Skeletal muscle tissue (tissue), 4 donors: ENCODE data around the gene SLC27A2. TPM values are rescaled to one million over a fixed set of nuclear protein-coding genes. Genes with fewer than 3 reads are reported as not detected.
A peak's percentile ranks its signal among the peaks of the same experiment; 100 is the strongest.

Experiments
- H3K27ac ChIP-seq: one replicate; pipeline ENCODE4 v1.7.0; 2013; ENCODE audit warnings: mild to moderate bottlenecking, low read depth, low read length, inconsistent platforms
- H3K27me3 ChIP-seq, 3 donors: one replicate each; pipeline ENCODE4 v1.7.0; 2013; ENCODE audit warnings: low read length in 3 of 3; ENCODE audit not compliant: control insufficient read depth in 3 of 3, insufficient read depth in 3 of 3
- H3K36me3 ChIP-seq, 3 donors: one replicate each; pipeline ENCODE4 v1.7.0; 2013; ENCODE audit warnings: low read length in 3 of 3; ENCODE audit not compliant: control insufficient read depth in 3 of 3, insufficient read depth in 3 of 3
- H3K4me1 ChIP-seq, 3 donors: one replicate each; pipeline ENCODE4 v1.7.0; 2013; ENCODE audit warnings: low read length in 3 of 3, mild to moderate bottlenecking in 3 of 3; ENCODE audit not compliant: control insufficient read depth in 3 of 3, insufficient read depth in 3 of 3
- H3K4me3 ChIP-seq, 3 donors: one replicate each; pipeline ENCODE4 v1.7.0; 2013; ENCODE audit warnings: low read length in 3 of 3
- H3K9ac ChIP-seq, 3 donors: one replicate each; pipeline ENCODE4 v1.7.0; 2013; ENCODE audit warnings: low read length in 3 of 3, mild to moderate bottlenecking in 3 of 3, moderate library complexity in 2 of 3, low read depth in 1 of 3
- H3K9me3 ChIP-seq, 3 donors: one replicate each; pipeline ENCODE4 v1.7.0; 2013; ENCODE audit warnings: low read length in 3 of 3; ENCODE audit not compliant: control insufficient read depth in 3 of 3
- total RNA-seq: library from RNA; depleted of rRNA; stranded (reverse); fragments of >200 nt; gene quantifications from one replicate; pipeline ENCODE4 v1.2.3, GENCODE V29; 2014
- donor health status: Osteomylitis.

The SLC27A2 gene
- total RNA-seq, 1 donor from 2014 or later, result under 0.01 TPM

GRCh38 chr15:50180582-50180981, 1.4 kb upstream of the SLC27A2 start:
- H3K4me1 ChIP-seq, result peaks cover 7 to 13% (median 9%) of the 10 kb centered on the region in 3 donors
- H3K9me3 ChIP-seq, result no peaks in the 10 kb centered on the region
- H3K27me3 ChIP-seq, result peaks cover 23 to 33% (median 26%) of the 10 kb centered on the region in 3 donors
- no peaks in the 10 kb centered on the region for H3K36me3 ChIP-seq
- no peak overlapping the region for H3K27ac ChIP-seq
- H3K4me3 ChIP-seq, result no peak overlapping the region
- H3K9ac ChIP-seq, result no peak overlapping the region

- no peak overlapping the region for H3K9ac ChIP-seq
- peaks cover 7 to 13% (median 9%) of the 10 kb centered on the region in 3 donors for H3K4me1 ChIP-seq
- H3K4me3 ChIP-seq, result peak overlapping the region in 1 of 3 donors; percentile 60
- H3K27me3 ChIP-seq, result peaks cover 23 to 33% (median 26%) of the 10 kb centered on the region in 3 donors
- no peak overlapping the region for H3K27ac ChIP-seq
- H3K9me3 ChIP-seq, result no peaks in the 10 kb centered on the region
- H3K36me3 ChIP-seq, result no peaks in the 10 kb centered on the region
Observed at GRCh38 chr15:50181201-50181968, 611 bp upstream of the SLC27A2 start.

- no peaks in the 10 kb centered on the region for H3K9me3 ChIP-seq
- H3K4me1 ChIP-seq, result peaks cover 7 to 13% (median 9%) of the 10 kb centered on the region in 3 donors
- H3K4me3 ChIP-seq, result peak overlapping the region; percentile 59 to 63 (median 60)
- H3K27me3 ChIP-seq, result peaks cover 23 to 33% (median 26%) of the 10 kb centered on the region in 3 donors
- H3K27ac ChIP-seq, result no peak overlapping the region
- H3K9ac ChIP-seq, result no peak overlapping the region
- no peaks in the 10 kb centered on the region for H3K36me3 ChIP-seq
Observed at GRCh38 chr15:50182219-50183013, 420 bp downstream of the SLC27A2 start.

DNA sequence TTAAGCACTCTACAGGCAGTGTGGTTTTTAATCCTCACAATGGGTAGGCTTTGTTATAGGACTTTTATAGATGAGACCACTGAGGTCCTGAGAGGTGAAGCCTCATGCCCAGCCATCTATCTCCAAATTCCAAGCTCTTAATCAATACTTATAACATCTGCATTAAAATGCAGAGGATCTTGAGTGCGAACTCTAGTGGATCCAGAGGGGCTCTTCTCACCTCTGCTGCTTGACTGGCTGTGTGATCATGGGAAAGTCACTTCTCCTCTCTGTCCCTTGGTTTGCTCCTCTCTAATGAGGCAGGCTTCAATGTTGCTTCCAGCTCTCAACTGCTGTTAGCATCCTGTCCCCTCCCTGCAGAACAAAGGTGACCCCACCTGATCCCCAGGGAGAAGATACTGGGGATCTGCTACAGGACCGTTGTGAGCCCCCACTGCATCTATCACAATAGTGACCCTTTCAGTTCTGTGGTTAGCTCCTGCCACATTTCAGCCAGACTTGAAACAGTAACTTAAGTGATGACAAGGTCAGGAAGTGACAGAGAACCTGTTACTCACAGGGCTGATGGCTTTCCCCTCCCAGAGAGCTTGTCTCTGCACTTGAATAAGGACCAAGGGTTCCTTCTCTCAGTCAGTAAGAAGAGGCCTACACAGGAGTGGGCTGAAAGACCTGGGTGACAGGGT, 1.3 kb downstream of the SLC27A2 start:
- Histone ChIP-seq H3K9ac (no peak overlapping the region), H3K4me3 (peak overlapping the region in 1 of 3 donors; percentile 59), H3K9me3 (no peaks in the 10 kb centered on the region), H3K36me3 (no peaks in the 10 kb centered on the region), H3K27ac (no peak overlapping the region), H3K4me1 (peaks cover 7 to 13% (median 9%) of the 10 kb centered on the region in 3 donors), H3K27me3 (peaks cover 23 to 33% (median 26%) of the 10 kb centered on the region in 3 donors)

DNA sequence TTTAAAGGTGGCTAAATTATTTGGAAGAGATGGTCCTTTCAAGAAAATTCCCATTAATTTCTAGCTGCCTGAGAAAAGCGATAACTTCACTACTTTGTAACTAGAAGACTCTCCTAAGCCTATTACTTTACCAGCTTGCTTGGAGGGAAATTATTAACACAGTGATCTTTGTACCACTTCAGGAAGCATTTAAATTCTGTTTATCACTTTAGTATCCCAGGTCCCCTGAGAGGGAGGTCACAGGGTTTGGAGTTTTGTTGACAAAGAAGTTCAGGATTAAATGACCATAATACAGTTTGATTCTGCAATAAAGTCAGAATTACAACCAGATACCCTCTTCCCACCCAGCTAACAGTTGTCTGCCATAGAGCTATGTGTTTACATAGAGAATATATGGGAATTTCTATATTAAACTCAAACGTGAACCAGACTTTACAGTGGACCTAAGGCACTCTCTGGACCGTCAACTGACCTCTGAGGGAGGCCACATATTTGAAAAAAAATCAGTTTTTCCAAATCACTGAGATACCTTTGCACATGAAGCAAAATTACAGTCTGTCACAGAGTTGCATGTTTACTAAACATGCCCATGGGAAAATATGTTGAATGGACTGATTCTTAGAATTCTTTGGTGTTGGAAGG, 3.0 kb downstream of the SLC27A2 start:
- no peaks in the 10 kb centered on the region for H3K36me3 ChIP-seq
- H3K9ac ChIP-seq, result no peak overlapping the region
- H3K27ac ChIP-seq, result no peak overlapping the region
- no peak overlapping the region for H3K4me3 ChIP-seq
- peaks cover 7 to 13% (median 9%) of the 10 kb centered on the region in 3 donors for H3K4me1 ChIP-seq
- H3K9me3 ChIP-seq, result no peaks in the 10 kb centered on the region
- H3K27me3 ChIP-seq, result peaks cover 23 to 33% (median 26%) of the 10 kb centered on the region in 3 donors

DNA sequence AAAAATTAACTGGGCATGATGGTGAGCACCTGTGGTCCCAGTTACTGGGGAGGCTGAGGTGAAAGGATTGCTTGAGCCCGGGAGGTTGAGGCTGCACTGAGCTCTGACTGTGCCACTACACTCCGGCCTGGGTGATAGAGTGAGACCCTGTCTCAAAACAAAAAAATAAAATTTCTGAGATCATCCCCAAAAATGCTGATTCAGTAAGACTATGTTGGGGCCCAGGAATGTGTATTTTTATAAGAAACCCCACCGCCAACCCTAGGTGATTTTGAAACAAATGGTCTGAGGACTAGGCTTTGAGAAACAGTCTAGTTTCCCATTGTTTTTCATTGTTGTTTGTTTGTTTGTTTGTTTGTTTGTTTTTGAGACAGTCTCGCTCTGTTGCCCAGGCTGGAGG, 4.1 kb downstream of the SLC27A2 start:
- H3K36me3 ChIP-seq, result no peaks in the 10 kb centered on the region
- H3K27me3 ChIP-seq, result peaks cover 19 to 26% (median 26%) of the 10 kb centered on the region in 3 donors
- no peak overlapping the region for H3K4me3 ChIP-seq
- peaks cover 7 to 13% (median 9%) of the 10 kb centered on the region in 3 donors for H3K4me1 ChIP-seq
- H3K9ac ChIP-seq, result no peak overlapping the region
- H3K9me3 ChIP-seq, result no peaks in the 10 kb centered on the region
- no peak overlapping the region for H3K27ac ChIP-seq

DNA sequence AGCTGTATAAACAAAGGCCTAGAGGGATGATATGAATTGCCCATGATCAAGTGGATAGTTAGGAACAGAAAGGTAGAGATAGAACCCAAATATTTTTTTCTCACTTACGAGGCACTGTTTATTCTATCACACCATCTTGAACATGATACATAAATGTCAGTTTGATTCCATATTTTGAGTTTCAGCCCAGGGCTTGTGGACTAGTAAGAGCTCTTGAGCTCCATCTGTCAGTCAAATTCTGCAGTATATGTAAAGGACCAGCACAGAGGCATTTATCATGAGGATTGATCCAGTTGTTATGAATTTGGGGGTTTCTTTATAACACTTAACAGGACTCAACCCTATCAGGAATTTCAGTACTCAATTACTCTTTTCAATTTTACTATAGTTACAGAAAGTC, 4.8 kb downstream of the SLC27A2 start:
- H3K9me3 ChIP-seq, result no peaks in the 10 kb centered on the region
- H3K4me3 ChIP-seq, result no peak overlapping the region
- H3K27ac ChIP-seq, result no peak overlapping the region
- H3K27me3 ChIP-seq, result peaks cover 19 to 21% (median 20%) of the 10 kb centered on the region in 3 donors
- no peaks in the 10 kb centered on the region for H3K36me3 ChIP-seq
- H3K9ac ChIP-seq, result no peak overlapping the region
- peaks cover 7 to 12% (median 9%) of the 10 kb centered on the region in 3 donors for H3K4me1 ChIP-seq

DNA sequence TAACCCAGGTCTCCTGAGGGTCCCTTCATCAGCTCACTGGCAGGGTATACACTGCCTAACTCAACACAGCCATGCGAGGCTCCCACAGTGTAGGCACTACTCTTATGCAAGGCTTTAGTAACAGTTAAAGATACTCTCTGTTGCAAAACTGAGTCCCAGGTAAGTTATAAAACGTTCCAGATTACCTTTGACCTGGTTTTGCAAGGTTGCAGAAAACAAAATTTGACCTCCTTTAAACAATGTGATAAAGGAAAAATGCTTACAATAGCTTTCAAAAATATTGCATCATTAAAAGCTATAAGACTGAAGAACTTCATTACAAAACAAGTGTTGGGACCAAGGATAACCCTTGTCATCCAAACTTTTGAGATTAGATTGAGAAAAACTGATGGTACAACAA, 5.5 kb downstream of the SLC27A2 start:
- Histone ChIP-seq H3K36me3 (no peaks in the 10 kb centered on the region), H3K27ac (no peak overlapping the region), H3K4me1 (peaks cover 4 to 5% (median 4%) of the 10 kb centered on the region in 3 donors), H3K4me3 (no peak overlapping the region), H3K9me3 (no peaks in the 10 kb centered on the region), H3K27me3 (peaks cover 12 to 14% (median 12%) of the 10 kb centered on the region in 3 donors), H3K9ac (no peak overlapping the region)

DNA sequence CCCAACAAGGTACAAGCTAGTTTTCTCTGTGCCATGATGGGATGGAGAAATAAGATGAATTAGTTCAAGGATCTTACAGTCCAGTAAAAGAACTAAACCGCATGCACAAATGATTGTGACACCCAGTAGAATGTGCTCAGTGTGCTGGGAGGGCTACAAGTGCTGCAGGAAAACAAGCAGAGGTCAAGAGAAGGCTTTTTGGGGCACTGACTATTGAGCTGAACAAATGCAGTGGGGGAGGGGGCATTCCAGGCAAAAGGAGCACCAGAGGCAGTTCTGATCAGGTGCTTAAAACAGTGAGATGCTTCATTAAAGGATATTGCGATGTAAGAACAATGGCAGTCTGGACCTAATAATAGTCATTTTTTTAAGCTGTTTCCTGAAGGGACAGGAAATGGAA, 6.0 kb downstream of the SLC27A2 start:
- no peaks in the 10 kb centered on the region for H3K36me3 ChIP-seq
- H3K27me3 ChIP-seq, result peaks cover 7 to 11% (median 7%) of the 10 kb centered on the region in 3 donors

More for the DNA sequence above, 6.0 kb downstream of the SLC27A2 start:
- Histone ChIP-seq H3K27ac (no peak overlapping the region), H3K4me1 (peaks cover 0 to under 1% (median 0%) of the 10 kb centered on the region in 3 donors), H3K9me3 (no peaks in the 10 kb centered on the region), H3K4me3 (no peak overlapping the region), H3K9ac (no peak overlapping the region)
